HEK293 (cell line): ENCODE results near the gene MSI2.

Source experiments
- CTCF ChIA-PET: fragments of 350-600 bp; formaldehyde crosslinking; extraction: SDS; loops from one replicate; lab custom pipeline; 2021; ENCODE audit warnings: antibody characterized with exemption; lab: Yijun Ruan, JAX
- POLR2A ChIA-PET: fragments of 300-600 bp; formaldehyde crosslinking; extraction: SDS; loops from one replicate; lab custom pipeline; 2020; ENCODE audit warnings: antibody characterized with exemption, inconsistent platforms; lab: Yijun Ruan, JAX
- H3K27ac ChIP-seq: fragments of 200-500 bp; sonication (Bioruptor generic); 2 replicates; pipeline ENCODE4 v1.5.1; 2014; ENCODE audit warnings: low read depth, low read length, control low read depth, inconsistent platforms; ENCODE audit errors: extremely low read depth
- H3K36me3 ChIP-seq, 2 experiments: fragments of 200-500 bp in 1 of 2; sonication (Bioruptor generic) in 1 of 2; 1 replicate in 1 of 2; 2 replicates in 1 of 2; pipeline ENCODE4 v1.5.1; 2014 to 2017; ENCODE audit warnings: inconsistent platforms in 2 of 2, low read length in 2 of 2; ENCODE audit not compliant: control insufficient read depth in 2 of 2, insufficient read depth in 1 of 2
- H3K4me1 ChIP-seq: fragments of 200-500 bp; sonication (Bioruptor generic); 2 replicates; pipeline ENCODE4 v1.5.1; 2014; ENCODE audit warnings: mild to moderate bottlenecking, low read length, inconsistent platforms; ENCODE audit not compliant: control insufficient read depth, insufficient read depth
- H3K4me3 ChIP-seq: 2 replicates; pipeline ENCODE4 v1.5.1; 2011; ENCODE audit warnings: low read depth, mild to moderate bottlenecking, control low read depth, low read length, moderate library complexity
- H3K9me3 ChIP-seq: fragments of 200-500 bp; sonication (Bioruptor generic); 2 replicates; pipeline ENCODE4 v1.5.1; 2014; ENCODE audit warnings: low read depth, low read length, inconsistent platforms; ENCODE audit not compliant: control insufficient read depth, insufficient read depth
- CTCF ChIP-seq: fragments of 450-650 bp; formaldehyde crosslinking; IDR thresholded peaks from 2 replicates; pipeline ENCODE4 v1.5.1; 2016; ENCODE audit warnings: missing biosample characterization, missing genetic modification characterization
- KLF1 ChIP-seq: fragments of 450-650 bp; formaldehyde crosslinking; IDR thresholded peaks from 2 replicates; pipeline ENCODE4 v1.5.1; 2016; ENCODE audit warnings: missing biosample characterization, missing genetic modification characterization
- KLF7 ChIP-seq: fragments of 450-650 bp; formaldehyde crosslinking; IDR thresholded peaks from 2 replicates; pipeline ENCODE4 v1.5.1; 2016; ENCODE audit warnings: missing biosample characterization, missing genetic modification characterization, borderline replicate concordance
- REST ChIP-seq: fragments of 450-650 bp; formaldehyde crosslinking; IDR thresholded peaks from 2 replicates; pipeline ENCODE4 v1.5.1; 2016; ENCODE audit warnings: missing biosample characterization, missing genetic modification characterization
- ZBTB48 ChIP-seq: fragments of 450-650 bp; formaldehyde crosslinking; IDR thresholded peaks from 2 replicates; pipeline ENCODE4 v1.5.1; 2016; ENCODE audit warnings: missing biosample characterization, missing genetic modification characterization
- ZBTB8A ChIP-seq: fragments of 450-650 bp; formaldehyde crosslinking; IDR thresholded peaks from 2 replicates; pipeline ENCODE4 v1.5.1; 2016; ENCODE audit warnings: missing biosample characterization, missing genetic modification characterization
- ZFHX2 ChIP-seq: fragments of 450-650 bp; formaldehyde crosslinking; conservative IDR thresholded peaks from 2 replicates; pipeline ENCODE4 v1.5.1; 2016; ENCODE audit warnings: missing biosample characterization, missing genetic modification characterization
- ZFP41 ChIP-seq: fragments of 450-650 bp; formaldehyde crosslinking; IDR thresholded peaks from 2 replicates; pipeline ENCODE4 v1.5.1; 2016; ENCODE audit warnings: missing biosample characterization, missing genetic modification characterization, borderline replicate concordance
- ZNF112 ChIP-seq: fragments of 450-650 bp; formaldehyde crosslinking; IDR thresholded peaks from 2 replicates; pipeline ENCODE4 v1.5.0; 2017; ENCODE audit warnings: missing biosample characterization, missing genetic modification characterization
- ZNF324 ChIP-seq: fragments of 450-650 bp; formaldehyde crosslinking; IDR thresholded peaks from 2 replicates; pipeline ENCODE4 v1.5.1; 2016; ENCODE audit warnings: missing biosample characterization, missing genetic modification characterization
- ZNF521 ChIP-seq: fragments of 450-650 bp; formaldehyde crosslinking; IDR thresholded peaks from 2 replicates; pipeline ENCODE4 v1.5.1; 2017; ENCODE audit warnings: missing biosample characterization, mild to moderate bottlenecking, missing genetic modification characterization
- ZNF560 ChIP-seq: fragments of 450-650 bp; formaldehyde crosslinking; IDR thresholded peaks from 2 replicates; pipeline ENCODE4 v1.5.1; 2017; ENCODE audit warnings: missing biosample characterization, missing genetic modification characterization, borderline replicate concordance
- ZNF596 ChIP-seq: fragments of 450-650 bp; IDR thresholded peaks from 2 replicates; pipeline ENCODE4 v1.5.0; 2018; ENCODE audit warnings: missing biosample characterization, mild to moderate bottlenecking, missing genetic modification characterization, moderate library complexity
- ZNF600 ChIP-seq: fragments of 450-650 bp; formaldehyde crosslinking; IDR thresholded peaks from 2 replicates; pipeline ENCODE4 v1.5.1; 2016; ENCODE audit warnings: missing biosample characterization, missing genetic modification characterization
- ZSCAN18 ChIP-seq: fragments of 450-650 bp; formaldehyde crosslinking; IDR thresholded peaks from 2 replicates; pipeline ENCODE4 v1.5.1; 2016; ENCODE audit warnings: missing biosample characterization, missing genetic modification characterization
- TF ChIP-seq, protein P1 (sequence below): fragments of 450-650 bp; formaldehyde crosslinking; IDR thresholded peaks from 2 replicates; pipeline ENCODE4 v1.5.1; 2017; ENCODE audit warnings: missing biosample characterization, missing genetic modification characterization
- TF ChIP-seq, protein P2 (sequence below): fragments of 450-650 bp; formaldehyde crosslinking; IDR thresholded peaks from 2 replicates; pipeline ENCODE4 v1.5.1; 2016; ENCODE audit warnings: missing biosample characterization, missing genetic modification characterization, low read depth
- TF ChIP-seq, protein P3 (sequence below): fragments of 450-650 bp; formaldehyde crosslinking; IDR thresholded peaks from 2 replicates; pipeline ENCODE4 v1.5.1; 2016; ENCODE audit warnings: missing biosample characterization, missing genetic modification characterization

MSI2 gene

GRCh38 chr17:57556320-57556719 is 300.0 kb downstream of the MSI2 start:
- ChIA-PET CTCF (interaction anchor here (0.6 to 1.2 kb wide), 2 partner anchors 115 to 216 kb away, joined by 4 to 6 read pairs; no protein-coding TSS in a partner anchor), POLR2A (interaction anchor here (0.6 kb wide), 1 partner anchor 193 kb away, joined by 3 read pairs; no protein-coding TSS in a partner anchor)
- TF ChIP-seq ZNF600 = peak; percentile 36; the same call in 1 of the 2 replicates
- TF ChIP-seq, protein P1, sequence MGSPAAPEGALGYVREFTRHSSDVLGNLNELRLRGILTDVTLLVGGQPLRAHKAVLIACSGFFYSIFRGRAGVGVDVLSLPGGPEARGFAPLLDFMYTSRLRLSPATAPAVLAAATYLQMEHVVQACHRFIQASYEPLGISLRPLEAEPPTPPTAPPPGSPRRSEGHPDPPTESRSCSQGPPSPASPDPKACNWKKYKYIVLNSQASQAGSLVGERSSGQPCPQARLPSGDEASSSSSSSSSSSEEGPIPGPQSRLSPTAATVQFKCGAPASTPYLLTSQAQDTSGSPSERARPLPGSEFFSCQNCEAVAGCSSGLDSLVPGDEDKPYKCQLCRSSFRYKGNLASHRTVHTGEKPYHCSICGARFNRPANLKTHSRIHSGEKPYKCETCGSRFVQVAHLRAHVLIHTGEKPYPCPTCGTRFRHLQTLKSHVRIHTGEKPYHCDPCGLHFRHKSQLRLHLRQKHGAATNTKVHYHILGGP = no peak
- H3K27ac ChIP-seq = no peak overlapping the region
- H3K4me3 ChIP-seq = no peak overlapping the region
- H3K36me3 ChIP-seq = no peaks in the 10 kb centered on the region
- H3K9me3 ChIP-seq = no peaks in the 10 kb centered on the region
- H3K4me1 ChIP-seq = peaks cover 40% of the 10 kb centered on the region

DNA sequence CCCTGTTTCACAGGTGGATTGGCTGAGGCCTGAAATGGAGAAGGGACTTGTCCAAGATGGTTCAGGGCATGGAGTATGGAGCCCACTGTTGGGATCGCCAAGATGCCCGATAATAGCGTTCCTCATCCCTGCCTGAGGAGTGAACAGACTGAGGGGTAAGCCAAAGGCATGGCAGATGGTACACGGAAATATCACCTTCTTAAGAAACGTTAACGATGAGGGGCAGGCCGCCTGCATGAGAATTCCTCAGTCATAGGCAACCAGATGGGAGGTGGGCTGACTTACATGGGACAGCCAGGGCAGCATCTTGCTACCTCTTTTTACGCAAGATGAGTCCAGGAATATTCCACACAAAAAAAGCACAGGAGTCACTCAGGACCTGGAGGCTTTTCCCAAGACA is 300.7 kb downstream of the MSI2 start:
- no peak overlapping the region for H3K27ac ChIP-seq
- CTCF ChIA-PET = interaction anchor here (0.5 to 1.2 kb wide), 2 partner anchors 19 to 115 kb away, joined by 4 read pairs; no protein-coding TSS in a partner anchor
- TF ChIP-seq ZFHX2 (tag by site-specific recombination) = no peak
- TF ChIP-seq CTCF (tag by site-specific recombination) = no peak
- TF ChIP-seq ZBTB48 (tag by site-specific recombination) = no peak
- no peak for TF ChIP-seq ZNF521 (tag by site-specific recombination)
- no peak for TF ChIP-seq REST (tag by site-specific recombination)
- TF ChIP-seq ZSCAN18 = no peak
- no peak for TF ChIP-seq KLF7 (tag by site-specific recombination)
- no peak for TF ChIP-seq ZNF596 (tag by site-specific recombination)
- no peak for TF ChIP-seq ZBTB8A (tag by site-specific recombination)
- no peak for TF ChIP-seq ZNF324 (tag by site-specific recombination)
- TF ChIP-seq, all 188 proteins: peak for 0
- Histone ChIP-seq H3K36me3 (no peaks in the 10 kb centered on the region), H3K4me3 (no peak overlapping the region), H3K4me1 (peaks cover 40% of the 10 kb centered on the region), H3K9me3 (no peaks in the 10 kb centered on the region)
- POLR2A ChIA-PET = no interaction called here

- TF ChIP-seq KLF1 (no peak), ZFP41 (no peak), ZNF600 (0 out of 2 replicates have a peak, but pooled peaks have one; percentile 9), ZNF112 (tag by site-specific recombination) (no peak), ZNF560 (tag by site-specific recombination) (no peak)
- TF ChIP-seq, protein P2, sequence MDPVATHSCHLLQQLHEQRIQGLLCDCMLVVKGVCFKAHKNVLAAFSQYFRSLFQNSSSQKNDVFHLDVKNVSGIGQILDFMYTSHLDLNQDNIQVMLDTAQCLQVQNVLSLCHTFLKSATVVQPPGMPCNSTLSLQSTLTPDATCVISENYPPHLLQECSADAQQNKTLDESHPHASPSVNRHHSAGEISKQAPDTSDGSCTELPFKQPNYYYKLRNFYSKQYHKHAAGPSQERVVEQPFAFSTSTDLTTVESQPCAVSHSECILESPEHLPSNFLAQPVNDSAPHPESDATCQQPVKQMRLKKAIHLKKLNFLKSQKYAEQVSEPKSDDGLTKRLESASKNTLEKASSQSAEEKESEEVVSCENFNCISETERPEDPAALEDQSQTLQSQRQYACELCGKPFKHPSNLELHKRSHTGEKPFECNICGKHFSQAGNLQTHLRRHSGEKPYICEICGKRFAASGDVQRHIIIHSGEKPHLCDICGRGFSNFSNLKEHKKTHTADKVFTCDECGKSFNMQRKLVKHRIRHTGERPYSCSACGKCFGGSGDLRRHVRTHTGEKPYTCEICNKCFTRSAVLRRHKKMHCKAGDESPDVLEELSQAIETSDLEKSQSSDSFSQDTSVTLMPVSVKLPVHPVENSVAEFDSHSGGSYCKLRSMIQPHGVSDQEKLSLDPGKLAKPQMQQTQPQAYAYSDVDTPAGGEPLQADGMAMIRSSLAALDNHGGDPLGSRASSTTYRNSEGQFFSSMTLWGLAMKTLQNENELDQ (tag by site-specific recombination) = no peak
- TF ChIP-seq, protein P3, sequence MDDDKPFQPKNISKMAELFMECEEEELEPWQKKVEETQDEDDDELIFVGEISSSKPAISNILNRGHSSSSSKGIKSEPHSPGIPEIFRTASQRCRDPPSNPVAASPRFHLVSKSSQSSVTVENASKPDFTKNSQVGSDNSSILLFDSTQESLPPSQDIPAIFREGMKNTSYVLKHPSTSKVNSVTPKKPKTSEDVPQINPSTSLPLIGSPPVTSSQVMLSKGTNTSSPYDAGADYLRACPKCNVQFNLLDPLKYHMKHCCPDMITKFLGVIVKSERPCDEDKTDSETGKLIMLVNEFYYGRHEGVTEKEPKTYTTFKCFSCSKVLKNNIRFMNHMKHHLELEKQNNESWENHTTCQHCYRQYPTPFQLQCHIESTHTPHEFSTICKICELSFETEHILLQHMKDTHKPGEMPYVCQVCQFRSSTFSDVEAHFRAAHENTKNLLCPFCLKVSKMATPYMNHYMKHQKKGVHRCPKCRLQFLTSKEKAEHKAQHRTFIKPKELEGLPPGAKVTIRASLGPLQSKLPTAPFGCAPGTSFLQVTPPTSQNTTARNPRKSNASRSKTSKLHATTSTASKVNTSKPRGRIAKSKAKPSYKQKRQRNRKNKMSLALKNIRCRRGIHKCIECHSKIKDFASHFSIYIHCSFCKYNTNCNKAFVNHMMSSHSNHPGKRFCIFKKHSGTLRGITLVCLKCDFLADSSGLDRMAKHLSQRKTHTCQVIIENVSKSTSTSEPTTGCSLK = no peak
- Histone ChIP-seq H3K27ac (no peak overlapping the region), H3K4me3 (no peak overlapping the region), H3K9me3 (no peaks in the 10 kb centered on the region), H3K36me3 (no peaks in the 10 kb centered on the region), H3K4me1 (peaks cover 40% of the 10 kb centered on the region)
- ChIA-PET CTCF (interaction anchor here (0.5 to 1.4 kb wide), 3 partner anchors 18 to 314 kb away, joined by 4 to 5 read pairs (median 5); no protein-coding TSS in a partner anchor), POLR2A (no interaction called here)
Measured at GRCh38 chr17:57557416-57557815, 301.1 kb downstream of the MSI2 start.
